ENCODE data around the gene CD300LF.

CD300LF gene

GRCh38 chr17:74737299-74738050 lies 24.8 kb upstream of the CD300LF start:
- Histone ChIP-seq H4K20me1 (ENCODE audit: insufficient read depth, low read length, poor library complexity, severe bottlenecking) (no peaks in the 10 kb centered on the region), H3K36me3 (ENCODE audit: insufficient read depth, low read length) (no peaks in the 10 kb centered on the region), H3K4me3 (ENCODE audit: low read length, poor library complexity, severe bottlenecking) (peak overlapping the region; percentile 92), H3K79me2 (ENCODE audit: insufficient read depth, low read length) (peaks cover 41% of the 10 kb centered on the region), H3K4me2 (ENCODE audit: low read depth, low read length, poor library complexity, severe bottlenecking) (peak overlapping the region; percentile 68), H3K9me3 (ENCODE audit: insufficient read depth, low read depth, low read length) (no peaks in the 10 kb centered on the region), H3K9ac (ENCODE audit: low read depth, low read length, poor library complexity, severe bottlenecking) (peak overlapping the region; percentile 99), H3F3A (ENCODE audit: low read depth) (peaks cover 7% of the 10 kb centered on the region; the same call in 1 of the 2 replicates), H3K4me1 (ENCODE audit: insufficient read depth, low read length, poor library complexity, severe bottlenecking) (peaks cover 54% of the 10 kb centered on the region), H3K27me3 (ENCODE audit: insufficient read depth, low read length, poor library complexity, severe bottlenecking) (no peaks in the 10 kb centered on the region), H3K9me2 (replicated peaks; ENCODE audit: low read depth, low read length) (no peaks in the 10 kb centered on the region), H2AFZ (ENCODE audit: low read length) (no peak overlapping the region)
- no peak for TF ChIP-seq EZH2phosphoT487 (IDR thresholded peaks at IDR 0.05; ENCODE audit: borderline replicate concordance)
- TF ChIP-seq, protein P1, sequence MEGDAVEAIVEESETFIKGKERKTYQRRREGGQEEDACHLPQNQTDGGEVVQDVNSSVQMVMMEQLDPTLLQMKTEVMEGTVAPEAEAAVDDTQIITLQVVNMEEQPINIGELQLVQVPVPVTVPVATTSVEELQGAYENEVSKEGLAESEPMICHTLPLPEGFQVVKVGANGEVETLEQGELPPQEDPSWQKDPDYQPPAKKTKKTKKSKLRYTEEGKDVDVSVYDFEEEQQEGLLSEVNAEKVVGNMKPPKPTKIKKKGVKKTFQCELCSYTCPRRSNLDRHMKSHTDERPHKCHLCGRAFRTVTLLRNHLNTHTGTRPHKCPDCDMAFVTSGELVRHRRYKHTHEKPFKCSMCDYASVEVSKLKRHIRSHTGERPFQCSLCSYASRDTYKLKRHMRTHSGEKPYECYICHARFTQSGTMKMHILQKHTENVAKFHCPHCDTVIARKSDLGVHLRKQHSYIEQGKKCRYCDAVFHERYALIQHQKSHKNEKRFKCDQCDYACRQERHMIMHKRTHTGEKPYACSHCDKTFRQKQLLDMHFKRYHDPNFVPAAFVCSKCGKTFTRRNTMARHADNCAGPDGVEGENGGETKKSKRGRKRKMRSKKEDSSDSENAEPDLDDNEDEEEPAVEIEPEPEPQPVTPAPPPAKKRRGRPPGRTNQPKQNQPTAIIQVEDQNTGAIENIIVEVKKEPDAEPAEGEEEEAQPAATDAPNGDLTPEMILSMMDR (conservative IDR thresholded peaks at IDR 0.05; ENCODE audit: low read length), result peak; percentile 61

DNA sequence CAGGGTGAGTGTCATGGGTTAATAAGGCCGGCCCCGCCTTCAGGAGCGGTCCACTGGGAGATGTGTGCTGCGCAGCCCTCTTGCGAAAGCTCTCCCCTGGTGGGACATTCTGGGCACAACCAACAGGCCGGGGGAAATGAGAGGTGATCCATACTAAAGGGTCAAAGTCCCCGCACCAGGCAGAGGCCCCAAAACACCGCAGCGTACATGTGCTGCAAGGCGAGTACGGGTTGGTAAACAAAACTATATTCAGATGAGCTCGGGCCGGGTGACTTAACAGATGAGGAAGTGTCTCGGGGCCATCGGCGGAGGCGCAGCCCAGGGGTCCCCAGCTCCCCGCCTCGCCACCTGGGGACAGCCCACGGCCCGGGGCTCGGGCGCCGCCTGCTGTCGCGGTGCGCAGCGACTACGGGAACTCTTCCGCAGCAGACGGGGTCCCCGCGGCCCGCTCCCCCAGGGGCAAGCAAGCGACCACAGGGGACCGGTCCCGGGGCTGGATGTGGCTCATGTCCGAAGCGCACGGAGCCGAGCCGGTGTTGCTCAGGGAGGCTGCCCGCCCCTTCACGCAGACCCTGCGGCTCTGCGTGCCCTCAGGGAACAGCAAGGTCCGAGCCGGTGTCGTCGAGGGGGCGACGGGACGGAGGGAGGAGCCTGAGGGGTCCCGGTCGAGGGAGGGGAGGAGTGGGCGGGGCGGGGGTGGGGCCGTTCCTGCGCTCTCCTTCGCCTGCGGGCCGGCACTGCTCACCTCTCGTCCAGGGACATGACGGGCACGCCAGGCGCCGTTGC lies 24.0 kb upstream of the CD300LF start, which contains the start of gene RAB37:
TSS of gene RAB37 (plus strand) at position 744 of the 786 bp plus-strand sequence. CDS start at position 761, 17 bp downstream.
- H3K36me3 ChIP-seq (ENCODE audit: insufficient read depth, low read length), result no peaks in the 10 kb centered on the region
- no peaks in the 10 kb centered on the region for H4K20me1 ChIP-seq (ENCODE audit: insufficient read depth, low read length, poor library complexity, severe bottlenecking)
- peak within 1 kb of the TSS; percentile 68 for H3K4me2 ChIP-seq (ENCODE audit: low read depth, low read length, poor library complexity, severe bottlenecking)
- peaks cover 40% of the 10 kb centered on the region for H3K79me2 ChIP-seq (ENCODE audit: insufficient read depth, low read length)
- no peak for TF ChIP-seq EZH2phosphoT487 (IDR thresholded peaks at IDR 0.05; ENCODE audit: borderline replicate concordance)
- TF ChIP-seq, protein P1 (conservative IDR thresholded peaks at IDR 0.05; ENCODE audit: low read length), result peak; percentile 59
- peaks cover 4% of the 10 kb centered on the region; the same call in 1 of the 2 replicates for H3F3A ChIP-seq (ENCODE audit: low read depth)
- no peaks in the 10 kb centered on the region for H3K9me2 ChIP-seq (replicated peaks; ENCODE audit: low read depth, low read length)
- H3K9me3 ChIP-seq (ENCODE audit: insufficient read depth, low read depth, low read length), result no peaks in the 10 kb centered on the region
- no peaks in the 10 kb centered on the region for H3K27me3 ChIP-seq (ENCODE audit: insufficient read depth, low read length, poor library complexity, severe bottlenecking)
- H3K9ac ChIP-seq (ENCODE audit: low read depth, low read length, poor library complexity, severe bottlenecking), result peak within 1 kb of the TSS; percentile 99
- H3K4me1 ChIP-seq (ENCODE audit: insufficient read depth, low read length, poor library complexity, severe bottlenecking), result peaks cover 55% of the 10 kb centered on the region
- H3K4me3 ChIP-seq (ENCODE audit: low read length, poor library complexity, severe bottlenecking), result peak within 1 kb of the TSS; percentile 92
- peak within 1 kb of the TSS; percentile 24; the same call in 1 of the 2 replicates for H2AFZ ChIP-seq (ENCODE audit: low read length)

DNA sequence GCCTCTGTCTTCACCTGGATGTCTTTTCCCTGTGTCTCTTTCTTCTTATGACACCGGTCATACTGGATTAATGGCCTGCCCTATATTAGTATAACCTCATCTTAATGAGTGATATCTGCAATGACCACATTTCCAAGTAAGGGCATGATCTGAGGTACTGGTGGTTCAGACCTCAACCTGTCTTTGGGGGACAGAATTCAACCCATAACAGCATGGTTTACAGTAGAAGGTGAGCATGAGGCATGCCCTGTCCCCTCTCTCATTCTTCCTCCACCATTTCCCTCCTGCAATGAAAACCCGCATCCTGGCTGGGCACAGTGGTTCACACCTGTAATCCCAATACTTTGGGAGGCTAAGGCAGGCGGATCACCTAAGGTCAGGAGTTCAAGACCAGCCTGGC lies 21.5 kb upstream of the CD300LF start:
- H3K27me3 ChIP-seq (ENCODE audit: insufficient read depth, low read length, poor library complexity, severe bottlenecking), result no peaks in the 10 kb centered on the region

More for the DNA sequence above, 21.5 kb upstream of the CD300LF start:
- Histone ChIP-seq H3K4me3 (ENCODE audit: low read length, poor library complexity, severe bottlenecking) (no peak overlapping the region), H4K20me1 (ENCODE audit: insufficient read depth, low read length, poor library complexity, severe bottlenecking) (no peaks in the 10 kb centered on the region), H3K36me3 (ENCODE audit: insufficient read depth, low read length) (no peaks in the 10 kb centered on the region), H3F3A (ENCODE audit: low read depth) (0 out of 2 replicates have a peak, but pooled peaks cover 2% of the 10 kb centered on the region), H3K9me2 (replicated peaks; ENCODE audit: low read depth, low read length) (no peaks in the 10 kb centered on the region), H3K79me2 (ENCODE audit: insufficient read depth, low read length) (peaks cover 15% of the 10 kb centered on the region), H3K4me2 (ENCODE audit: low read depth, low read length, poor library complexity, severe bottlenecking) (no peak overlapping the region), H2AFZ (ENCODE audit: low read length) (no peak overlapping the region), H3K9ac (ENCODE audit: low read depth, low read length, poor library complexity, severe bottlenecking) (no peak overlapping the region), H3K4me1 (ENCODE audit: insufficient read depth, low read length, poor library complexity, severe bottlenecking) (peaks cover 56% of the 10 kb centered on the region), H3K9me3 (ENCODE audit: insufficient read depth, low read depth, low read length) (no peaks in the 10 kb centered on the region)
- TF ChIP-seq EZH2phosphoT487 (IDR thresholded peaks at IDR 0.05; ENCODE audit: borderline replicate concordance), result no peak
- TF ChIP-seq, protein P1 (conservative IDR thresholded peaks at IDR 0.05; ENCODE audit: low read length), result no peak
